GM15510 (cell line): ENCODE results near the gene GABRA4.

Source experiments
- POLR2A ChIP-seq: IDR thresholded peaks from 3 replicates; pipeline ENCODE4 v1.6.1; 2011; ENCODE audit warnings: borderline replicate concordance; ENCODE audit not compliant: insufficient read length; ENCODE audit errors: extremely low read depth

GABRA4 gene

GRCh38 chr4:46999566-46999965, 6.2 kb upstream of the GABRA4 start:
- no peak for TF ChIP-seq POLR2A

DNA sequence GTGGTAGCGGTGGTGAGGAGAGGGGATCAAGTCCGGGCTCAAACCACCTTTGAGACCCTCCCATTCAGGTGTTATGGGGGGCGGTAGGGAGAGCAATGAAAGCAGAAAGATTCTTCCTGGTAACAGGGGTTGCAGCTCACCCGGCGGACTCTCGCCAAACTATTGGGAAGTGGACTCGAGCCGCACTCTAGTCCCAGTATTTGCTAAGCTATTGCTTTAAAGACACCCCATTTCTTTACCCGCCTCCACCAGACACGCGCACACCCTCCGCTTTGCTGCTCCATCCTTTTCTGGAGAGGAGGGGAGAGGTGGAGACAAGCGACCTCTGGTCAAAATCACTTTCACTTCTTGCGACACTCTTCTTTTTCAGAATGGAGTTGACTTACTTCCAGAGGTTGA, 625 bp upstream of the GABRA4 start:
- TF ChIP-seq POLR2A, result no peak

DNA sequence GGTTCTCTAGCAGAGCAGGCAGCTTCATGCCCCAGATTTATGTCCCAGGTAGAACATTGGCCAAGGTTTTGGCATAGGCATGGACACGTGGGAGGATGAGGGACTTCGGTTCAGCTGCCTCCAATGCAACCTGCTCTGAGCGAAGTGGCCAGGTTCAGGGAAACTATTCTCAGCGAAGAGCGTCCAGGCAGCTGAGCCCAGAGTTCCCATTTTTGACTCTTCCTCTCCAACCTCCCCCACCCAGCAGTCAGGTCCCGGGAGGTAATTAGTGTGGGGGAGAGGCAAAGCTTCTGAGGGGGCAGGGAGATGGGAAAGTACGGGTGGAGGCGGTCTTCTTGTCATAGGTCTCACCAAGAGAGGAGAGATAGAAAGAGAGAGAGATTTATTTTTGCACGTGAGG, 1.0 kb downstream of the GABRA4 start:
- TF ChIP-seq POLR2A, result no peak

- no peak for TF ChIP-seq POLR2A
Observed at GRCh38 chr4:46986922-46987638, 6.3 kb downstream of the GABRA4 start.

- no peak for TF ChIP-seq POLR2A
Observed at GRCh38 chr4:46984781-46985180, 8.6 kb downstream of the GABRA4 start.

DNA sequence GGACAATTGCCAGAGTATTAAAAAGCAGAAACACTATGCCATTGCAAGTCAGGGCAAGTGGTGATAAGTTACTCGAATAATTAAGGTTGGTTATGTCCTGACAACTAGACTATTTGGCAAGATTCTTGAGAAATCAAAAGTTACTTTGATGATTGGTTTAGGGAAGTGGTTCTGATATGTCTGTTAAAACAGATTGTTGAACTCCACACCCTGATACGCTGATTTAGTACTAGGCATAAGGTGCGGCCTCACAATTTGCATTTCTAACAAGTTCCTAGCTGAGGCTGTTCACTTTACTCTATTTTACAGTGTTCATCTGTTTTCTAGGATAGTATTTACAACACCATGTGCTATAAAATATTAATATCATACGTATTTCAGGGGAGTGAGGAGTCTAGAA, 12.5 kb downstream of the GABRA4 start:
- TF ChIP-seq POLR2A, result no peak

DNA sequence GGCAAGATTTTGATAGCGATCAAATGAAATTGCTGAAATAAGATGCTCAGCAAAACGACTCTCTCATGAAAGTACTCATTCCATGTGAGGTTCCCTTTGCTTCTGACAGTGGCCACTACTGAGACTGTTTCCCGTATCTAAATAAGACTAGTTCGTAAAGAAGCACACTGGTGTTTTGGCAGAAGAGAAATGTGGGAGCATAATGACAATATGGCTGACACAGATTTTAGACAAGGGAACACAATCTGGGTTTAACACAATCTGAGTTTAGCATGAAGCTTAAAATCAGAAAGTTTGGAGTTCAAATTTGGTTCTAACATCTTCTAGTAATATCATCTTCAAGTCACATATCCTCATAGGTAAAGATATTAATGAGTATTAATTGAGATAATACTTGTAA, 13.7 kb downstream of the GABRA4 start:
- no peak for TF ChIP-seq POLR2A

DNA sequence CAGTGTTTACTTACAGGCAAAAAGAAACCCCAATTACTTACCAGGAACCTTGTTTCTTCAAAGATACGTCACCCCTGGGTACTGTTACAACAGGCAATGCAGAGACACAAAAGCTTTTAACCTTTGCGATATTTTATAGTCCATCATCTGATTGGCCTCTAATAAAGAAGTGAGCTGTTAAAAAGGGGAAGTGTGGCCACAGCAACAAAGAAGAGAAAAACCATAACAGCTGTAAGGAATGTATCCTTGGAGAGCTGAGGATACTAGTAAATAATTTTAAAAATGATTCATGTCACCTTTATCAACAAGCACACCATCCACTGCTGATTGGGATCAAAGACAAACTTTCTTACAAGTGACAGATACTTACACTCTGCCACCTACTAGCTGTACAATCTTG, 14.1 kb downstream of the GABRA4 start:
- no peak for TF ChIP-seq POLR2A

GRCh38 chr4:46977245-46977644, 16.1 kb downstream of the GABRA4 start:
- no peak for TF ChIP-seq POLR2A

GRCh38 chr4:46975812-46976553, 17.4 kb downstream of the GABRA4 start:
- no peak for TF ChIP-seq POLR2A

DNA sequence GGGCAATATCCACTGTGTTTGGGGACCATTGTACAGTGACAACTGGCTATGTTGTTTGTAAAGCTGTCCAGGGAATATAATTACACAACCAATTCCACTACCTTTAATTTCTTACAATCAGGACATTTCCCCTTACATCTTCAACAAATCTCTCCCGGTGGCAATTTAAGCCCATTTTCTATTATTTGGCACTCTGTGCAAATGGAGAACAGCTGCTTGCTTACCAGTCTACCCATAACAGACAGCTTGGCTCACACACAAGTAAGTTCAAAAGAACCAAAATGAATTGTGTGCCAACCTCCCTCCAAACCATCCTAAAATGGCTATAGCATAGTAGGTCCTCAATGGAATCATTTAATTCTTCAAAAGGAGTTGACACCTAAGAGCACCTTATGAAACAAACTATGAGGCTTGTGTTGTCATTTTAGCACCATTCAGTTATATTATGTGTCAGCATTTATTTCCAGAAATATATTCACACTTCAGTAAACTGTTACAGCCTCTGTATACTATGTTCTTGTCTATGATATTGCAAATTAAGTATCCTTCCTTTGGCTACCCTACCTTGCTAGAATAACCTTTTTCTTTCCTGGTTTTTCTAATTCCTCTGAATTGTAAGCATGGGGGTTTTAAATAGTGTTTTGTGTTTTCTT, 18.4 kb downstream of the GABRA4 start:
- TF ChIP-seq POLR2A, result no peak

GRCh38 chr4:46968847-46969246, 24.5 kb downstream of the GABRA4 start:
- no peak for TF ChIP-seq POLR2A

DNA sequence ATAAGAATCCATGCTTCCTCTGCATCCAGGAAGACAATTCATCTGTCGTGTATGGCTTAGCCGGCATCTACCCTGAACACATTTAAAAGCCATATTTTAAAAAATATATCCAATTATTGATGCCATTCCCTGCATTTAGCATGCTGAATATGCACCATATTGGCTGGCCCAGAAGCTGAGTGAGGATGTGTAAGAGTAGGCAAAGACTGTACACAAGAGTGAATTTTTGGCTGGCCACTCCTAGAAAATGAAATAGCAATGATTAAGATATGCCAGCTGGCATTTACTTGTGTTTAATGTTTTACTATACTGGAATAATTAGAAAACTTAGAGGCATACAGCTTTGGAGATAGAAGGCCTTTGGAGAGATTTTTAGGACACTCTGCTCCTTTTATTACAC, 25.8 kb downstream of the GABRA4 start:
- TF ChIP-seq POLR2A, result no peak

DNA sequence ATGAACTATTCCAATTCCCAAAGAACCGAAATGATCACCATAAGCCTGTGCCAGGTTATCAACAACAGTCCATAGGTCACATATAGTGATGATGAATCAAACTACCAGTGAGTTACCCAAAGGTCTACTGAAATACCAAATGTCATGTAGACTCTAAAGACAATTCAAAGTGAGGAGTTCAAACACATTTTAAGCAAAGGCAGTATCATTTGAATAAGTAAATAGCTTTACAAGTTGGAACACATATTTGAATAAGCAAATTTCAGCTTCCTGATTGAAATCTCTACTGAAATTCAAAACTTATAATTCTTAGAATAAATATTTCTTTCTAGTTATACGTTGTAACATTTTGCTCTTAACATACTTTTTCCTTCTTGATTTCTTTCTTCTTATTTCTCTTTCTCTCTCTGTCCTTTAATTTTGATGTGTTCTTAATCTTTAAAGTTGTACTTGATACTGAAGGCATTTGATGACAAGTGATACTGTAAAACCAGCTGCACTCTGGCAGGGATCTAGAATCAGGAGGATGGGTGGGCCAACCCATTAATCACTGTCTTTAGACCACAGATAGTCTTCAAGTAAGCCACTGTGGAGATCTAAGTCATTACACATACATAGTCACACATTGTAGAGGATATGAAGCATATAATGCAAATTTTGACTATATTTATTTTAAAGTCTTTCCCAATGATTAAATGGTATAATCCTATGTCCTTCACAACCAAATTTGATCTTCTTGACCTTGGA, 34.5 kb downstream of the GABRA4 start:
- TF ChIP-seq POLR2A, result no peak

- TF ChIP-seq POLR2A, result no peak
Observed at GRCh38 chr4:46956451-46956850, 36.9 kb downstream of the GABRA4 start.

- no peak for TF ChIP-seq POLR2A
Observed at GRCh38 chr4:46955601-46956000, 37.8 kb downstream of the GABRA4 start.

GRCh38 chr4:46954643-46955042, 38.7 kb downstream of the GABRA4 start:
- no peak for TF ChIP-seq POLR2A
